ENCODE results near the gene MAP1B. TPM values are rescaled to one million over a fixed set of nuclear protein-coding genes. Genes with fewer than 3 reads are reported as not detected.

The MAP1B gene
- total and polyA plus RNA-seq, 10 of the 15 experiments (the other 5 are each of a cell fraction or from before 2014, with no cell fraction given), result 0.02 to 0.81 (median 0.06) TPM; not detected in 1

GRCh38 chr5:72185496-72186329 lies 78.4 kb downstream of the MAP1B start:
- Histone ChIP-seq H3K27ac (ENCODE audit: control insufficient read depth, insufficient read depth) (no peak overlapping the region), H3K36me3 (ENCODE audit: control insufficient read depth in 2 of 2, insufficient read depth in 2 of 2, low read length in 1 of 2) (no peaks in the 10 kb centered on the region), H3K4me2 (ENCODE audit: control insufficient read depth, insufficient read depth) (no peak overlapping the region), H3K27me3 (replicated peaks in 1 of 2; ENCODE audit: control insufficient read depth in 2 of 2, insufficient read depth in 2 of 2, low read length in 1 of 2) (peaks cover 0 to 7% of the 10 kb centered on the region in 2 experiments; a peak in 2 of 4 replicates), H2AFZ (ENCODE audit: control insufficient read depth, low read depth, low read length) (no peak overlapping the region), H3K4me1 (ENCODE audit: control insufficient read depth, insufficient read depth, low read length) (no peaks in the 10 kb centered on the region), H3K9me3 (replicated peaks; ENCODE audit: control insufficient read depth, insufficient read depth, low read length) (no peaks in the 10 kb centered on the region), H3K4me3 (no peak overlapping the region), H3K9ac (ENCODE audit: control insufficient read depth, insufficient read depth, low read length) (no peak overlapping the region), H4K20me1 (ENCODE audit: control insufficient read depth, insufficient read depth) (no peaks in the 10 kb centered on the region), H3K79me2 (ENCODE audit: control insufficient read depth, insufficient read depth, low read length) (no peaks in the 10 kb centered on the region)
- intact Hi-C loops (cut with micrococcal nuclease; ENCODE audit: unreplicated experiment), result no loop called here
- ChIA-PET CTCF (interaction anchor here (0.7 kb wide), 1 partner anchor 982 kb away, joined by 3 read pairs; no protein-coding TSS in a partner anchor), POLR2A (no interaction called here), RAD21 (ENCODE audit: unreplicated experiment) (no interaction called here), SMC1A (ENCODE audit: uncharacterized antibody, unreplicated experiment) (no interaction called here)
- in situ Hi-C loops (cut with MboI), result no loop called here
- ATAC-seq (no peak), DNase-seq (ENCODE audit: low read depth, low spot score) (no peak), FAIRE-seq (no peak)
- BruUV-seq (replicated peaks), result no TSS peak
- no peak for TF ChIP-seq ATF3 (IDR thresholded peaks at IDR 0.05; ENCODE audit: borderline replicate concordance, extremely low read depth, low read depth, low read length)
- no peak for TF ChIP-seq MTA3 (IDR thresholded peaks at IDR 0.05; ENCODE audit: borderline replicate concordance, low read length)
- TF ChIP-seq MYC (IDR thresholded peaks at IDR 0.05; ENCODE audit: insufficient read depth, insufficient read length, insufficient replicate concordance, low read length, severe bottlenecking), result no peak
- no peak for TF ChIP-seq IRF4 (IDR thresholded peaks at IDR 0.05; ENCODE audit: low read depth, low read length)
- TF ChIP-seq PML (IDR thresholded peaks at IDR 0.05; ENCODE audit: low read length), result no peak
- no peak for TF ChIP-seq TCF12 (IDR thresholded peaks at IDR 0.05; ENCODE audit: low read depth, low read length)
- no peak for TF ChIP-seq KLF5 (IDR thresholded peaks at IDR 0.05; ENCODE audit: partially characterized antibody)
- no peak for TF ChIP-seq SUPT20H (IDR thresholded peaks at IDR 0.05; ENCODE audit: borderline replicate concordance, control insufficient read depth, low read depth, low read length)
- no peak for TF ChIP-seq RFX5 (IDR thresholded peaks at IDR 0.05; ENCODE audit: low read depth, low read length)
- no peak for TF ChIP-seq EP300 (IDR thresholded peaks at IDR 0.05; ENCODE audit: borderline replicate concordance in 1 of 2, control insufficient read depth in 1 of 2, low read depth in 2 of 2, low read length in 2 of 2)
- no peak for TF ChIP-seq NFYA (IDR thresholded peaks at IDR 0.05; ENCODE audit: borderline replicate concordance, low read depth, low read length)
- no peak for TF ChIP-seq TAF1 (IDR thresholded peaks at IDR 0.05; ENCODE audit: borderline replicate concordance, low read depth, low read length)
- no peak for TF ChIP-seq RUNX3 (IDR thresholded peaks at IDR 0.05; ENCODE audit: low read length)
- no peak for TF ChIP-seq ZNF24 (IDR thresholded peaks at IDR 0.05)
- no peak for TF ChIP-seq SP1 (IDR thresholded peaks at IDR 0.05; ENCODE audit: low read depth, low read length)
- TF ChIP-seq CBFB (IDR thresholded peaks at IDR 0.05; ENCODE audit: low read depth), result no peak
- TF ChIP-seq CREM (IDR thresholded peaks at IDR 0.05; ENCODE audit: low read depth), result no peak
- no peak for TF ChIP-seq YBX1 (IDR thresholded peaks at IDR 0.05)
- no peak for TF ChIP-seq SREBF1 (IDR thresholded peaks at IDR 0.05; ENCODE audit: low read length)
- no peak for TF ChIP-seq MEF2B (IDR thresholded peaks at IDR 0.05; ENCODE audit: partially characterized antibody, poor library complexity, severe bottlenecking)
- 77% methylated on average over 10 of the region's 10 CpGs for WGBS (ENCODE audit: insufficient coverage, insufficient replicate concordance, low lambda C conversion rate, missing lambda C conversion rate)

Measured in GM12878 (cell line).